HG02973 (cell line): ENCODE results near the gene TK2.

Experiments
- ATAC-seq: cut with Tn5 transposase; IDR thresholded peaks from one replicate; pipeline ENCODE4 v1.9.1; 2021; ENCODE audit warnings: moderate library complexity; ENCODE audit not compliant: unreplicated experiment

The TK2 gene

GRCh38 chr16:66547101-66547989, 2.6 kb downstream of the TK2 start:
- ATAC-seq: no peak

GRCh38 chr16:66544016-66544757, 5.7 kb downstream of the TK2 start:
- no peak for ATAC-seq

GRCh38 chr16:66543541-66543940, 6.4 kb downstream of the TK2 start:
- no peak for ATAC-seq

- ATAC-seq: no peak
Observed at GRCh38 chr16:66542396-66542795, 7.5 kb downstream of the TK2 start.

- ATAC-seq: no peak
Observed at GRCh38 chr16:66541388-66542355, 8.2 kb downstream of the TK2 start.

GRCh38 chr16:66539623-66540469, 10.1 kb downstream of the TK2 start:
- ATAC-seq: peak; percentile 68

GRCh38 chr16:66538910-66539309, 11.0 kb downstream of the TK2 start:
- ATAC-seq: no peak

GRCh38 chr16:66537236-66537635, 12.7 kb downstream of the TK2 start:
- no peak for ATAC-seq

- ATAC-seq: no peak
Observed at GRCh38 chr16:66536525-66536924, 13.4 kb downstream of the TK2 start.

- ATAC-seq: no peak
Observed at GRCh38 chr16:66534376-66534799, 15.5 kb downstream of the TK2 start.

GRCh38 chr16:66529475-66529874, 20.4 kb downstream of the TK2 start:
- no peak for ATAC-seq

- no peak for ATAC-seq
Observed at GRCh38 chr16:66528294-66528693, 21.6 kb downstream of the TK2 start.

- no peak for ATAC-seq
Observed at GRCh38 chr16:66525396-66526180, 24.3 kb downstream of the TK2 start.

GRCh38 chr16:66524601-66525164, 25.2 kb downstream of the TK2 start:
- peak; percentile 49 for ATAC-seq

- peak; percentile 42 for ATAC-seq
Observed at GRCh38 chr16:66523861-66524354, 26.0 kb downstream of the TK2 start.

GRCh38 chr16:66522816-66523590, 26.9 kb downstream of the TK2 start:
- no peak for ATAC-seq

- peak; percentile 56 for ATAC-seq
Observed at GRCh38 chr16:66521951-66522771, 27.8 kb downstream of the TK2 start.
